Osteocyte (in vitro differentiated cells): ENCODE results near the gene DNAJB6. TPM values are rescaled to one million over a fixed set of nuclear protein-coding genes. Genes with fewer than 3 reads are reported as not detected.

Experiments
- DNase-seq: peaks from one replicate; pipeline ENCODE4 v3.0.0; 2021; ENCODE audit warnings: mixed read lengths; ENCODE audit not compliant: unreplicated experiment; ENCODE audit errors: extremely low spot score
- H3K27ac Mint-ChIP-seq: one replicate; pipeline ENCODE4 v1.8.0; 2021; ENCODE audit warnings: mild to moderate bottlenecking, mixed read lengths; ENCODE audit not compliant: unreplicated experiment
- H3K27me3 Mint-ChIP-seq: one replicate; pipeline ENCODE4 v1.8.0; 2021; ENCODE audit warnings: mixed read lengths; ENCODE audit not compliant: unreplicated experiment
- H3K36me3 Mint-ChIP-seq: one replicate; pipeline ENCODE4 v1.8.0; 2021; ENCODE audit warnings: mixed read lengths; ENCODE audit not compliant: unreplicated experiment
- H3K4me1 Mint-ChIP-seq: one replicate; pipeline ENCODE4 v1.8.0; 2021; ENCODE audit warnings: mixed read lengths; ENCODE audit not compliant: unreplicated experiment
- H3K4me3 Mint-ChIP-seq: one replicate; pipeline ENCODE4 v1.8.0; 2021; ENCODE audit warnings: mild to moderate bottlenecking, moderate library complexity, mixed read lengths; ENCODE audit not compliant: unreplicated experiment
- H3K9me3 Mint-ChIP-seq: one replicate; pipeline ENCODE4 v1.8.0; 2021; ENCODE audit warnings: mixed read lengths; ENCODE audit not compliant: unreplicated experiment
- CTCF ChIP-seq: fragments of 200-600 bp; sonication (generic); IDR thresholded peaks from 2 replicates; pipeline ENCODE4 v1.5.0; 2021; ENCODE audit warnings: antibody characterized with exemption, mild to moderate bottlenecking, moderate library complexity
- total RNA-seq: library from RNA; stranded (reverse); gene quantifications from 2 replicates; pipeline ENCODE4 v1.2.1, GENCODE V29; 2021

The DNAJB6 gene
- total RNA-seq, 1 donor from 2014 or later, result 112 TPM

DNA sequence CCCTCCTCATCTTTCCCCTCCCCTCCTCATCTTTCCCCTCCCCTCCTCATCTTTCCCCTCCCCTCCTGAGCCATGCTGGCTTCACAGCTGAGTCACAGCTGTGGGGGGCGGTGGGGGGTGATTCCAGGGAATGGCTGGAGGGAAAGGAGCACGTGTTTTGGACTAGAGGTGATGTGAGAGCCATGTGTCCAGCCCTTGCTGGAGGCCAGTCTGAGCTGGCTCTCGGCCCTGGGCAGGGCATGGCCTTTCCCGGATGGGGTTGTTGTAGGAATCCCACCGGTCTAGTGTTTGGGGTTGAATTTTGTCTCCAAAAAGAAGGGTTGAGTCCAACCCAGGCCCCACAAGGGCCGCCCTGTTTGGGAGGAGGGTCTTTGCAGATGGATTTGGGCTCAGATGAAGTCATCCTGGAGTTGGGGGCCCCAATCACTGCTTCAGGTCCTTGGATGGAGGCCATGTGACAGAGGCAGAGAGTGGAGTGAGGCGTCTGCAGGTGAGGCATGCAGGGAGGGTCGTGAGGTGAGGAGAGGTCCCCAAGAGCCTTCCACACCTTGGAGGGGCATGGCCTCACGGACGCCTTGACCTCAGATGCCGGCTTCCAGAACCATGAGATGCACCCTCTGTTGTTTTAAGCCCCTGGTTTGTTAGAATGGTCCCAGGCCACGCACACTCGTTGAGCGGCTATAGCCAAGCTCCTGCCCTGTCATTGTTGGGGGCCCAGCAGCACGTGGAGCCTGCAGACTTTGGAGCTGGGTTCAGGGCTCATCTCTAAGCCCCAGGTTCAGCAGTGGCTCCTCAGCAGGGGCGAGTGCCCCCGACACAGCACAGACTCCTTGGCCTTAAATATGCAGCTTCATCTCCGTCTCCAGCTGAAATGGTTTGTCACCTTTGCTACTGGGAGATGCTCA, 101.6 kb downstream of the DNAJB6 start:
- Mint-ChIP-seq H3K4me1 (no peaks in the 10 kb centered on the region), H3K36me3 (no peaks in the 10 kb centered on the region), H3K4me3 (no peak overlapping the region), H3K9me3 (peaks cover 8% of the 10 kb centered on the region), H3K27ac (no peak overlapping the region), H3K27me3 (peaks cover 5% of the 10 kb centered on the region)
- DNase-seq, result peak; percentile 72
- TF ChIP-seq CTCF, result no peak

DNA sequence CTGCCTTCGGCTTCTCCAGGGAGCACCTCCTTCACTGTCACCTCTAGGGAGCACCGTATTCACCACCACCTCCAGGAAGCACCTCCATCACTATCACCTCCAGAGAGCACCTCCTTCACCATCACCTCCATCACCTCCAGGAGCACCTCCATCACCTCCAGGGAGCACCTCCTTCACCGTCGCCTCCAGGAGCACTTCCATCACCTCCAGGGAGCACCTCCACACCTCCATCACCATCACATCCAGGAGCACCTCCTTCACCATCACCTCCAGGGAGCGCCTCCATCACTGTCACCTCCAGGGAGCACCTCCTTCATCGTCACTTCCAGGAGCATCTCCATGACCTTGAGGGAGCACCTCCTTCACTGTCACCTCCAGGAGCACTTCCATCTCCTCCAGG, 102.3 kb downstream of the DNAJB6 start:
- Mint-ChIP-seq H3K36me3 (no peaks in the 10 kb centered on the region), H3K4me3 (no peak overlapping the region), H3K27me3 (peaks cover 5% of the 10 kb centered on the region), H3K9me3 (peaks cover 8% of the 10 kb centered on the region), H3K4me1 (no peaks in the 10 kb centered on the region), H3K27ac (no peak overlapping the region)
- DNase-seq, result peak; percentile 46
- no peak for TF ChIP-seq CTCF

DNA sequence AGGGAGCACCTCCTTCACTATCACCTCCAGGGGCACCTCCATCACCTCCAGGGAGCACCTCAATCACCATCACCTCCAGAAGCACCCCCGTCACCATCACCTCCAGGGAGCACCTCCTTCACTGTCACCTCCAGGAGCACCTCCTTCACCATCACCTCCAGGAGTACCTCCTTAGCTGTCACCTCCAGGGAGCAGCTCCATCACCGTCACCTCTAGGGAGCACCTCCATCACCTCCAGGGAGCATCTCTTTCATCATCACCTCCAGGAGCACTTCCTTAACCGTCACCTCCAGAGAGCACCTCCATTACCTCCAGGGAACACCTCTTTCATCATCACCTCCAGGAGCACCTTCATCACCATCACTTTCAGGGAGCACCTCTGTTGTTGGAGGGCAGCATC, 103.0 kb downstream of the DNAJB6 start:
- H3K27ac Mint-ChIP-seq, result no peak overlapping the region
- H3K9me3 Mint-ChIP-seq, result peaks cover 8% of the 10 kb centered on the region
- H3K4me3 Mint-ChIP-seq, result no peak overlapping the region
- TF ChIP-seq CTCF, result no peak
- H3K36me3 Mint-ChIP-seq, result no peaks in the 10 kb centered on the region
- no peaks in the 10 kb centered on the region for H3K4me1 Mint-ChIP-seq
- H3K27me3 Mint-ChIP-seq, result peaks cover 5% of the 10 kb centered on the region
- peak; percentile 49 for DNase-seq

GRCh38 chr7:157440346-157441022, 103.7 kb downstream of the DNAJB6 start:
- Mint-ChIP-seq H3K4me1 (no peaks in the 10 kb centered on the region), H3K27me3 (peaks cover 5% of the 10 kb centered on the region), H3K4me3 (no peak overlapping the region), H3K9me3 (peaks cover 8% of the 10 kb centered on the region), H3K36me3 (no peaks in the 10 kb centered on the region), H3K27ac (no peak overlapping the region)
- DNase-seq, result peak; percentile 75
- no peak for TF ChIP-seq CTCF

DNA sequence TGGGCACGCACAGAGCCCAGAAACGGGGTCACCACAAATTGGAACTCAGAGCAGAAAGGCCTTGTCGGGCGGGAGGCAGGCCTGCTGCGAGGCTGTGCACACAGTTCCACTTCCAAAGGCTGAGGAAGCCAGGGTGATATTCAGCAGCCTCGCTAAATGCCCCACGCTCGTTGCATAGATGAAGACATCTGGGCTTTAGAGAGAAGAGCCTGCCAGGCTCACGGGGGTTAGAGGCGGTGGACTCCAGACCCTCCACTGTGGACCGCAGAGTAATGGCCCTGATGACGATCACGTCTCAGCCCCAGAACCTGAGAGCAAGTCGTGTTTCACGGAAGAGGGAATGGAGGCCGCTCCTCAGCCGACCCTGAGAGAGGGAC, 104.2 kb downstream of the DNAJB6 start:
- Mint-ChIP-seq H3K4me1 (no peaks in the 10 kb centered on the region), H3K27me3 (peaks cover 3% of the 10 kb centered on the region), H3K4me3 (no peak overlapping the region), H3K36me3 (no peaks in the 10 kb centered on the region), H3K9me3 (peaks cover 8% of the 10 kb centered on the region), H3K27ac (no peak overlapping the region)
- no peak for TF ChIP-seq CTCF
- DNase-seq, result peak; percentile 77
